C1 segment of cervical spinal cord (tissue), 14 donors: ENCODE data around the gene AFAP1L2.
"Not testable (repeated sequence)": the region's sequence is repeated elsewhere in the genome, so short reads cannot be mapped to it uniquely, and the experiment has no call there.

Experiments used
- DNase-seq, 14 donors: peaks; one replicate each; lab custom pipeline; 2025; lab: John Stamatoyannopoulos, UW

The AFAP1L2 gene

DNA sequence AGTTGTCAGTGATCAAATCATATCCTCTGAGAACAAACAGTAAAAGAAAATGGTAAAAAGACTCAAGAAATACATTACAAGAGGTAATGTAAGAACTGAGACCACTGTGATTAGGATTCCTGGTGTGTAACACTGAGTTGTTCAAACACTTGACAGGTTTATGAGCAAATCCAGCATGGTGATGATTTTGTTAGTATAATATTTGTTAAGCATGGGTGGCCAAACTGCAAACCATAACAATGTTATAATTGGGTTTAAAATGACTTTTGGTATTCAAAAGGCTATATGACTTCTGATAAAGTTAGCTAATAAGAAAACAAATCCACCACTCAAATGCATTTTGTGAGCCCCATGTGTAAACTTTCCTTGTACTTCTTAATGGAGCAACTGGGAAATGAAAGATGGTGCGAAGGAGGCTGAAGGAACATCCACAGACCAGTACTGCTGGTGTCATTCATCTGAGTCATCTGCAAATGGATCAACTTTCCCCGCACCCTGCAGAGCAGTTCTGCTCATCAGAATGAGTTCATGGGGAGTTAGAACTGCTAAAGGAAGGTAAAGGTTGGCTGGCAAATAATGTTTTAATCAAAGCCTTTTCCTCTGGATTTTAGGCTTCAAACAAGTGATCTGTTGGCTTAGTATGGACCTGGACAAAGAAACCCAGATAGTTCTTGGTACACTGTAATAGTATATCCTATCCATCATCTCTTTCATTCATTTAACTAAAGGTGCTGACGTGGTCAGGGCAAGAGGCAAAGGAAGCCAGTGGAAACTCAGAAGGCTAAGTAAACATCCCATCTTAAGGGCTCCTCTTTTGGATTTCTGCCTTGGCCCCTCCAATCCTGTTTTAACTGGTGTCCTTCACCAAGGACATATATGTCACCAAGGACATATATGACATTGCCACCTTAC is 45.0 kb downstream of the AFAP1L2 start:
- DNase-seq = no peak

DNA sequence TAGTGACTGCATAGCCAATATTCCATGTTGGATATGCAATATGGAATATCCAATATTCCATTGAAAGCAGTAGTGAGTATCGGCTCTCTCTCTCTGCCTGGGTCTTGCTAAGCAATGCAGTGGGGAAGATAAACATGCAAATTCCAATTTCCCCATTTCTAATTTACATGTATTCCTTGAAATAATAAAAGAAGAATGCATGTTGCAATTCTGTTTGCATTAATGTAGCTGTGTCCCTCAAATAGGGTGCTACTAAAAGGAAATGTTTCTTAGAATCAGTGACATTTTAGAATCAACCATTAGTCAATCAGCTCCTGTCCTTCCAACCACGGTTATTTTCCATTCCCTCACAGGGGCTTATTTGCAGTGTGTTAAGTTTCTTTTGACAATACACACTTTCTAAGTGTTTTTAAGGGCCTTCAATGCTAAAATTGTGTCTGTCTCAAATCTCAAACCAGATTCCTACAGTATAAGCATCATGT is 46.7 kb downstream of the AFAP1L2 start:
- no peak for DNase-seq

DNA sequence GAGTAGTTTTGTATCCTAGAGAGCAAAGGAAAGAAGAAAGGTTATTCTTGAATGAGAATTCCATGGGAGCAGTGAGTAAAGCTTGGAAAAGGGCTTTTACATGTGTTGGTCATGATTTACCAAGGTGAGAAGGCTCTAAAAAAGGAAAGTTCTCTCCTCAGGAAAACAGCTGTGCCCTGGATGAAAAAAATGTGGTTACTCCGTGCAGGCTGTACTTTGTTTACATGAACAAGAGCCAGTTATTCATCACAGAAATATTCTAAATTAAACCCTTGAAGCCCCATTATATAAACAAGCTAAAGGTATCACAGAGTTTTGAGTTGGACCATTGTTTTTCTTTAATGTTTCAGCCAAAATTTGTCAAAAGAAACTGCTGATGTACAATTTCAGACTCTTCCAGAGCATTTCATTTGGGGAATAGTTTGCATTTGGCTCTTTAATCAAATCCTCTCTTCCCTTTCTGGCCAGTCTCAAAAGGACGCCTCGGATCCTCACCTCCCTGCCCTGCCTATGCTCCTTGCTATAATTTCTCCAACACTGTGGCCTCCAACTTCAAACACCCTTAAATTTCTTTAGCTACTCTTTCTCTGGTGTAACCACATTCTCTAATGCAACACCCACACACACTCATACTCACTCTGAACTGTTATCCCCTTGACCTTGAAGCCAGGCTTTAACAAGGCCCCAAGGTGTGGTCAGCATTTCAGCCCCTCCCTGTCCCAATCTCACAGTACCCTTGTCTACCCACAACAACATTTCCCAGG is 47.4 kb downstream of the AFAP1L2 start:
- no peak for DNase-seq

DNA sequence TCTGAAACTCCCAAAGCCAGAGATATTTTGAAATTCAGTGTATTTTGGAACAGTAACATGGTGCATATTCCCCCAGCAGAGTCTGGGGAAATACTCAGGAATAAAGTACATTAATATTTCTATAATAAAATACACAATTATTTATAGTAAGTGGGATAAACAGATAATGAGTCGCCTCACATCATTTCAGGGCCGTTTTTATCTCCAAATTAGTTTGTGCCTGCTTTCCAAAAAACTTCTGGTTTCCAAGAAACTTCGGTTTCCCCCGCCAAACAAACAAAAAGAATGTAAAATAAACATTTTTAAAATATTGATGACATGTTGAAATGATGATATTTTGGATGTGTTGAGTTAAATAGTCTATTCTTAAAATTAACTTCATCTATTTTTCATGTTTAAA is 48.2 kb downstream of the AFAP1L2 start:
- DNase-seq = no peak

DNA sequence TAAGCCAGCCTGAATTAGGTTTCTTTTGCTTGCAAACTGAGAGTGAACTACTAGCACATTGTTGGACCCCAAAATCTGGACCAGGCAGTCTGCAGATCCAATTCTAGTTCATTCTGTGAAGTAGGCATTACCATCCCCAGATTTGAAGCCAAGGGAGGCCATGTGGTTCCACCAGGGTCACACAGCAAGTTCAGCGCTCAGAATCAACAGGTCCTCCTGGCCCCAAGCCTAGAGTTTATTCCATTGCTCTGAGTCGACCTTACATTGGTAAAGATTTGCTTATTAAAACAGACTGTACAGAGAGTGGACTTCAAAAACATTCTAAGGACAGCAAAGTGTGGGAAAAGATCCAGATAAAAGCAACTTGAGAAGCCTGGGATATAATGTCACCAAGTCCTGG is 50.9 kb downstream of the AFAP1L2 start:
- no peak for DNase-seq

DNA sequence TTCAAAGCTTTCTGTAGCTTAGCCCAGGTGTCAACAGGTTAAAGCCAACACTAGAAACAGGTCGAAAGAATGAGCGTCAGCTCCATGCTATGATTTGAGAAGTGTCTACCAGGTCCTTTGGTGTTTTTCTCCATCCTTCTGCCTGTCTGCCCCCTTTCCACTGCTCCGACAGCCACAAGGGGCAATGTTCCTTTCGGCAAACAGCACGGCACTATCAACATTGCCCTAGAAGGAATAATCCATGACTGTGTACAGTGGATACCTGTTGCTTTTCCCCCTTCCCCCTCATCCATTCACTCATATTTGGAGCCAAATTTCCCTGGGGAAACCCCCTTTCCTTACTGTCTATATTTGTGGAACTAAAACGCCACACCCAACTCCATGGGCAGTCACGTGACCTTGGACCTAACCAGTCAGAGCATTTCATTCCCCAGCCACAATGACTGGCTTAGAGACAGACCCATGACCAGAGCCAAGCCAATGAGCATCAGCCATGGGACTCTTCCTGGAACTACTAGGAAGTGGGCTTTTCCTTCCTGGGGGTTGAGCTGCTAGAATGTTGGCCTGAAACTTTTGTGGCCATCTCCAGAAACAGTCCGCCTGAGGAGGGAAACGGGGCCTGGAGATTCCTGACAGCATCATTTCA is 51.5 kb downstream of the AFAP1L2 start:
- no peak for DNase-seq

DNA sequence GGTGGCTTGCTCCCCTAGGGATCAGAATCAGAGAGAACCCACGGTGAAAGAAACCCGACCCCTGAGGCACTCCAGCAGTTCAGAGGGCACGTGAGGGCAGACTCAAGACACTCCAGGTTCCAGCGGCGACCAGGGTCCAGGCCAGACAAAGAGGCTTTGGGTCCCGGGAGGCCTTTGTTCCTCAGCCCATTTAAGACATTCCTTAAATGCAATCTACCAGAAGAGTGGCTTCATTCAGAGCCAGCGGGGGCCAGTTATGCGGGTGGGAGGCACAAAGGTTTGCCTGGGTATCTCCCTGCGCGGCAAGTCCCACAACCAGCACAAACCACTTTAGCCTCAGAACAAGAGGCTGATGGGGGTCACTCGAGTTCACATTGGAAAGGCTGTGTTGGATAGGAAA is 53.6 kb downstream of the AFAP1L2 start:
- no peak for DNase-seq

DNA sequence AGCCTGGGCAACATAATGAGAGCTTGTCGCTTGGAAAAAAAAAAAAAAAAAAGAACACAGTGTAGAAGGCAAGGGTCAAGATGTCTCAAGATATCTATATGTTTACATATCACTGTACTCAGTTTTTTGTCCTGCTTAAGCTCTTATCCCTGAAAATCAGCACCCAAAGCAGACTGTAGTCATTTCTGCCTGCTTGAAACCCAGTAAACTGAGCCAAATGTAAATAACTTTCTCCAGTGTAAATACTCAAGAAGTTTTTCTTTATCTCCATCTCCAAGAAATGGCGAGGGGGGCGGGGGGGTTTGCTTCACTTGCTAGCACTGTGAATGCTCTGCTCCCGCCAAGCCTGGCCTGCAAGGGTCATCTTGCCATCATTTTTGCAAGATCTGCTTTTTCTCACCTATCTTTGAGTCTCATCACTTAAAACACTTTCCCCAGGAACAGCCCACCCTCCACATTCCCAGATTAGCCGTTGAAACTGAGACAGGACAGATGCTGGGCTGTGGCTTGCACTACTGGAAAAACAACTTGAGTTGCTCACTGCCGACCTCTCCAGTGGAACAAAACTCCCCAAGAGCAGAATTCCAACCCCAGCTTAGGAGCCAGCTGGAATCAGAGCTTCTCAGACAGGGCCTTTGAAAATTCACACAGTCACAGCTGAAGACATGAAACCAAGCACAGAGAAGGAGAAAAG is 54.6 kb downstream of the AFAP1L2 start:
- DNase-seq = no peak

DNA sequence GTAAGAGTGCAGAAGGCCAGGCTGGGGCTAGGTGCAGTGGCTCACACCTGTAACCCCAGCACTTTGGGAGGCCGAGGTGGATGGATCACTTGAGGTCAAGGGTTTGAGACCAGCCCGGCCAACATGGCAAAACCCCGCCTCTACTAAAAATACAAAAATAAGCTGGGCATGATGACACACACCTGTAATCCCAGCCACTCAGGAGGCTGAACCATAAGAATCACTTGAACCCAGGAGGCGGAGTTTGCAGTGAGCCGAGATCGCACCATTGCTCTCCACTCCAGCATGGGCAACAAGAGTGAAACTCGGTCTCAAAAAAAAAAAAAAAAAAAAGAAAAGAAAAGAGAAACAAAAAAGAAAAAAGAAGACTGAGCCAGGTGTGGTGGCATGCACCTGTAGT is 55.2 kb downstream of the AFAP1L2 start:
- DNase-seq = not testable (repeated sequence)

DNA sequence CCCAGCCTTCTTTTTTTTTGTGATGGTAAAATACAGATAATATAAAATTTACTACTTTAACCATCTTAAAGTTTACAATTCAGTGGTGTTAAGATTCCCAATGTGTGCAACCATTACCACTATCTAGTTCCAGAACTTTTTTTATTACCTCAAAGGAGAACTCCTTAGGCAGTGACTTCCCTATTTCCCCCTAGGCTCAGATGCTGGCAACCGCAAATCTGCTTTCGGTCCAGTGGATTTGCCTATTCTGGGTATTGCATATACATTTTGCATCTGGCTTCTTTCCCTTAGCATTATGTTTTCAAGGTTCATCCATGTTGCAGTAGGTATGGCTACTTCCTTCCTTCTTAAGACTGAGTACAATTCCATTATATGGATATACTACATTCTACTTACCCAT is 56.5 kb downstream of the AFAP1L2 start:
- DNase-seq = no peak

DNA sequence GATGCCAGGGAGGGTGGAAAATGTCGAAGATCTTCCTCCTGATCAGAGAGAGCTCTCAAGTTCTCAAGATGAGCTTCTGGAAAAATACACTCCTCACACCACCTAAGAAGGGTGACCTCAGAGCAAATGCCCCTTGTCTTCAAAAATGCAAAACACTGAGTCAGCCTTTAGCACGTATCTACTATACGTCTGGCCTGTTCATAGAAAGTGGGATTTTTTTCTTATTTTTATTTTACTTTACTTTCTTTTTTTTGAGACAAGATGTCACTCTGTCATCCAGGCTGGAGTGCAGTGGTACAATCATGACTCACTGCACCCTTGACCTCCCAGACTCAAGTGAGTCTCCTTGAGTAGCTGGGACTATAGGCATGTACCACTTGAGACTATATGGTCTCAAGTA is 57.1 kb downstream of the AFAP1L2 start:
- DNase-seq = no peak

DNA sequence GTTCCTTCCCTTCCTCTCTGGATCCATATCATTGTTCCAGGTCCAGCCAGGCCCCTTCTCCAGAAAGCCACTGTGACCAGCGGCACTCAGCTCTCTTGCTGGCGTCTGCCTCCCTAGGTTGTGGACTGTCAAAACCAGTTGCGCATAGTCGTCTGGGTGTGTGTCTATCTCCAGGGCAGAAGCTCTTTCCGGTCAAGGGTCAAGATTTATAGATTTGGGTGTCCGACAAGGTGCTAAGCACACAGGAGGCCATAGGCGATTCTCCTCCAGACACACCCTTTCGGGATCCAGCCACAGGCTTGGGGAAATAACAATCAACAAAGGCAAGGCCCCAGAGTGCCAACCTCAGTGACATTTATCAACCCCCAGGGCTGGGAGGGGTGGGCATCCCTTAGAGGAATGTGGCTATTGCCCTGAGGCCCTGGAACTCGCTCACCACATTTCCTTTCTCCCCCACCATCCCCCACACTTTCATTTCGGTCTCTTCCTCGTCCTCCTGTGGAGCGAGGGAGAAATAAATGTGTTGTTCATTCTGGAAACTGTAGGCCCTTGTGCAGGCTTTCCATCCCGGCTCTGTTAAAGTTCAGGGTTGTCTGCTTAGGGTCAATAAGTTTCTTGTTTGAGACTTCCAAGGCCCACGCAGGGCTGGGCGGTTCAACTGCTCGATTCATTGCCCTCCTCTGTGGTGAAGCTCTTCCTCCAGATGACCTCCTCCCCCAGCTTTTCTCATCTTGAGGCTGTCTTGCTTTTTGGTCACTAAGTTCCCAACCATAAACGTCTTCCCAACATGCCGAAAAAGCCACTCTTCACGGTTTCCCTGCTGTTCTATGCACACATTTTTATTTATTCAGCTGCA is 57.9 kb downstream of the AFAP1L2 start:
- DNase-seq = no peak

DNA sequence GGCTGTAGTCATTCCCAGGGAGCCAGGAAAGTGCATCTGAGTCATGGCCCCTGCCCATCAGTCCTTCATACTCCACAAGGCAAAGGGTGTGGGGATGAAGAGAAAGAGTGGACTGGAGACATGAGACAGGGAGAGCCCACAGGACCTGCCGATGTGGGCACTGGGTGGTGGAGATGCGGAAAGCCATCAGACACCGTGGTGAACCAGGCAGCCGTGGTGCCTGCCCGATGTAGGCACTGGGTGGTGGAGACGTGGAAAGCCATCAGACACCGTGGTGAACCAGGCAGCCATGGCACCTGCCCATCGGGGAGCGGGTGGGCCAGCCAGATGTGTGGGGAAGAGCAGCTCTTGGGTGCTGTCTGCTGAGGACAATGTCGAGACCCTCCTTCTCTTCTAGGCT is 58.6 kb downstream of the AFAP1L2 start:
- DNase-seq = no peak

DNA sequence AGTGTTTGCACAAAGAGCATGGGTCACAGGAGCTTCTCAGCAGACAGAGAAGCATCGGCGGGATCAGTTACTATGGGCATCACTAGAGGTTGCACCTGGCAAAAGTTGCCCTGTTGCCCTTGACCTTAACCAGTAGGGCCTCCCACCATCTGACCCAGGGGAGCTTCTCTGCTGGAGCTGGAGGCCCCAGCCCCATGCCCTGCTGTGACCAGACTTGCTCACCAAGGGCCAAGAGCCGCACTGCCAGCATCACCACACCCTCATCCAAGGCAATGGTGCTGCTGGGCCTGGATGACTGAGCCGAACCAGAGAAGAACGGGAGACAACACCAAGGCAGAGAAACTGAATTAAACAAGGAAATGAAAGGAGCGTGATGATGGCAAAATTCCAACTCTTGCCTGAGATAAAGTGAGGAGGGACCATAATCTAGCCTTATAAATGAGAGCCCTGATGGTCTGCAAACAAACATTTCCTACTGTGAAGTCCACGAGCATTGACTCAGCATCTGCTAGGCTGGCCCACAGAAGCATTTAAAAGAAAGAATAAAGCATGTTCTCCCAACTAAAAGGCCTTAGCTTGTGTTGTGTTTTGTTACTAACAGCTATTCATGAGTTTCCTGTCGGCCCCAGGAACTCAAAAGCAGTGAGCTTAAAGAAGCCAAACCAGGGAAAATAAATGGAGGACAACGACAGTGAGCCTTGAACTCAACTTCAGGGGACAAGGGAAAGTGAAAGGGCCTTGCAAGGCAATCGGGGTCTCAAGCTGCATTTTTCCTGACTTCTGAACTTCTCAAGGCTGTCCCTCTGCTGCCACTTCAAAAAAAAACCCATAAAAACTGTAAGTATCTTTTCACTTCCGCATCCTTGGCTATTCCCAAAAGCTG is 60.4 kb downstream of the AFAP1L2 start:
- no peak for DNase-seq

DNA sequence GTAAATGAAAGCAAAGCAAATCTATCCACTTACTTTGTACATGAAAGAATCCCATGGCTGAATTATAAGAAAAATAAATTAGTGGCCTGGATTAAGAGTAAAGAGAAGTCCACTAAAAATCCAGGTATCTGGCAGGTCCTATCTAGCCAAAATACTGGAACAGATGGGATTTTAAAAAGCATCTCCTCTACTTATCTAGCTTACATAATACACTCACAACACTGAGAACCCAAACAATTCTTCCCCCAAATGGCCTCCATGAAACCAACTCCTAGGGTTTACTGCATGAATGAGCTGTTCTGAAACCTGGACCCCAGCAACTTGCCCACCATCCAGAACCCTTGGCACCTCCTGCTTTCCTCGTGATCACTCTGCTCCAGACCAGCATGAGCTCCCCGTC is 61.3 kb downstream of the AFAP1L2 start:
- peak in 1 of 14 donors; percentile 82 for DNase-seq

DNA sequence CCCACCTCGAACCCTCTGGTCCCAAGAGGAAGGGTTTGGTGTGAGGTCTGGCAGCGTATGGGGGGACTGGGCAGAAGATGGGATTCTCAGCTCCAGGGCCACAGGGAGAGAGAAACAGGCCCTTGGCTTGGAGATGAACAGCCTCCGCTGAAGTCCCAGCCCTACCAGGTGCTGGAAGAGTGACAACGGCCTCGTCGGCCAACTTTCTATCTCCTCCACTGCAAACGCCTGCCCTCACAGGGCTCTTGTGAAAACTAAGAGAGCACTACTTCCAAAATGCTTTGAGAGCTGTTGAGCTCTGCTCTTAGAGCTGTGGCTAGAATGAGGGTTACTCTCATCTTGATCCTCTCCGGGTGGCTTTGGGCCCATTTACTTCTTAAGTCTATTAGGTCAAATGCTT is 63.5 kb downstream of the AFAP1L2 start:
- DNase-seq = no peak

DNA sequence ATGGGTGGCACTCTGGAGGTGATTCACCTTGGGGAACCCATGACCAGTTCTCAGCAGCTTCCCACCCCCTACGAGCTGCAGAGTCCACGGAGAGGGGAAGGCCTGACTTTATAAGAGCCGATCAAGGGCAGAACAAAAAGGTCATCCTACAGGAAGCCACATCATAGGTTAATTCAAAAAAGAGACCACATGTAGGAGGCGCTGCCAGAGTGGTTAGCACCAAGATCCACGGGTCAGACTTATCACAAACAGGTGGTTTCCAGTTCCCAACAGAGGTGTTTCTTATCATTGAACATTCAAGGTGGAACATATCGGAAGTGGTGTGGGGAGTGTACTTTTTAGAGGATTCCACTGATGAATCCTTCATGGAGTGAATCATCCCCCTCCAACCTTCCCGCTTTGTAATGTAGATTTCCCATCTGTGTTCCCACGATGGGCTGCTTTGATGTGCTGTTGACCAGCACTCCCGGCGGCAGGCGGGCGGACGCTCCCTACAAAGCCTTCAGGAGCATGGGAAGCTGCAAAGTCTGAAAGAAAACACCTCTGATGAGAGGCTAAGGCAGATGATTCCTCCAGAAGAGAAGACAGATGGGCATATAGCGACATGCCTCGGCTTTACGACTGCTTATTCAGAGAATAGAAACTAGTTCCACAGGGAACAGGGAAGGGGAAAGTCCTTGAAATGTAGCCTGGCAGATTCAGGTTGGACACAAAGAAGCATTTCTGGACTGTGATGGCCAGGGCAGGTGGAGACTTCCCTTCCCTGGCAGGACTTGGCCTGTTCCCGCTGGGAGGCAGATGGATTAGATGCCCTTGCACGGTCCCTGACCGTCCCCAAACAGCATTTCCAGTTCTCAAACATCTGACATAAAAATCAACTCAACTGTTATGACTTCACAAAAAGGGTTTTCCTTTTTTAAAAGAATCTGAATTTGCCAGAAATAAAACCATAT is 66.5 kb downstream of the AFAP1L2 start:
- DNase-seq = peak in 2 of 14 donors; percentile 40 to 94

DNA sequence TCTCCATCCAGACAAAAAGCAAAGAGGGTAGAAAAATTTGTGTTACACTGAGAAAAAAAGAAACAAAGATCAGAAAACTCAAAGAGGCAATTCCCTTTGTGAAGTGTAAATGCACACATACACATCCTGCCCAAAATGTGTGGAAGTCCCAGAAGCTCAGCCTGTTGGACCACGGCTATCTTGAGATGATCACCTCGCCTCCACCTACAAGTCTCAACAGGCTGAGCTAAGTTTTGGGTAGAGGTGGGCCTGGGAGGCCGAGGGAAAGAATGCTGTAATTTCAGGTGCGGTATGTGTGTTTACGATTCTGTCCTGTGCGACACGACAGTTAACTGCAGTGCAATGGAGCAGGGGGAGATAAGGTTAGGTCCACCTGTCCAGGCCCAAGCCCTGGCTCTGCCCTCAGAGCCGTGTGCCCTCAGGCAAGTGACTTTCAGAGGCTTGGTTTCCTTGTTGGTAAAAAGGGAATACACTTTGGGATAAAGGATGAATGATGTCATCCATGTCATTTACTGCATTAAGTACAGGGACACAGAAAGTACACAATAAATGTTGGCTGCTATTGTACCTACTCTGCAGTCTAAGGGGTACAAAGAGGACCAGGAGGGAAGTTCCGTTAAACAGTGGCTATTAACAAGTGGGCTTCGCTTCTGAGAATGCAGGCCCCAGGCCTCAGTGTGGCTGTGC is 67.3 kb downstream of the AFAP1L2 start:
- DNase-seq = no peak
